Activated CD8-positive, alpha-beta memory T cell treated with anti-CD3 and anti-CD28 coated beads for 4 hours (primary cell): ENCODE results near the gene CDR2.
"Not testable (repeated sequence)": the region's sequence is repeated elsewhere in the genome, so short reads cannot be mapped to it uniquely, and the experiment has no call there.

Source experiments
- DNase-seq, 2 donors: peaks; one replicate each; pipeline ENCODE4 v3.0.0-alpha.2; 2020; ENCODE audit warnings: low read depth in 2 of 2

CDR2 gene

DNA sequence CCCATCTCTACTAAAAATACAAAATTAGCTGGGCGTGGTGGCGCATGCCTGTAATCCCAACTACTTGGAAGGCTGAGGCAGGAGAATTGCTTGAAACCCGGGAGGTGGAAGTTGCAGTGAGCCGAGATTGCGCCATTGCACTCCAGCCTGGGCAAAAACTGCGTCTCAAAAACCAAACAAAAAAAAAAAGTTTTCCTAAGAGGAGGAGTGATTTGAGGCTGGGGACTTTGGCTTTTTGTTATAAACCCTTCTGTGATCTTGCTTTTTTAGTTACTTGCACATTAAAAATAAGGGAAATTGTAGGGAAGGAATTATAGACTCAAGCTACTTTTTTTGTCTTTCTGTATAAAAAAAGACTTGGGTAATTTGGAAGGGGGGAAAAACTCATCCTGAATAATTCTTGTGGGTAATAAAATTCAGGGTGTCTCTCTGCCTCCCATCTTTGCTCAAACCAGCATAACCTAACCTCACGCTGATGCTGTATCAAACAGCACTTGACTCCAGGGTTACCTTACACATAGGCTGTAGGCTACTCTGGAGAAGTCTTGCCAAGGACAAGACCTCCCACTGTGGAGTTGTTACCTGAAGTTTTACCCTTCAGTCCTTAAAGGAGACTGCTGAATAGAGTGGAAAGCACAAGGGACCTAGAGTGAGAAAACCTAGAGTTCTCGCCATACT is 1.7 kb upstream of the CDR2 start:
- DNase-seq: no peak

DNA sequence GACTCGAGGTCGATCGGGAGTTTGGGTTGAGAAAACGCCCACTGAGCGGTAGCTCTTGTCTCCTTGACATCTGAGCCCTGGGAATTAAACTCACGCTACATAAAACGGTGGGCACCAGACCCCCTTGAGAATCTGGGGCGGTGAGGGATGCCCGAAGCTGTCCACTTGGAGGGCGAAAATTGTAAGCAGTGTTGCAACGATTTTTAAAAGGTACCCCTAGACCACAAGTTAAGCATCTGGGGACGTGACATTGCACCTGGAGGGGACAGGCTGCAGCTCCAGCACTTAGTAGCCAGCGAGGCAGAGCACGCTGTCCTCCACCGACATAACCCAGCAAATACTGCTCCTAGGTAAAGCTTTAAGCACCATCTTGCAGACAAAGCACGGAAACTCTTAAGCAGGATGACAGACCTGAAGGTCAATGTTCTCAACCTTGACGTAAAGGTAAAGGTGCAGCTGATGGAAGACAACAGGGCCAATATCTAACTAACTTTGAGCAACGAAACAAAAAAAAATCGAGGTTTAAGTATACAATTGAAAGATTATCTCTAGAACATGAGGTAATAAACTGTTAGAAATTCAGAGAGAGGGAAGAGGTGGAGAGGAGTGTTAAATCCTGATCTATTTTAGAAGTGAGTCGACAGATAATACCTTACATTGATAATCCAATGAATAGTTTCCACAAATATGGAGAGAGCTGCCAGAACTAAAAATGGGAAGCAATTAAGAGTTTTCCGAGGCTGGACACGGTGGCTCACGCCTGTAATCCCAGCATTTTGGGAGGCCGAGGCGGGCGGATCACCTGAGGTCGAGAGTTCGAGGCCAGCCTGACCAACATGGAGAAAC is 921 bp upstream of the CDR2 start:
- no peak for DNase-seq

GRCh38 chr16:22373662-22374310 is 633 bp downstream of the CDR2 start:
- DNase-seq: no peak

GRCh38 chr16:22372882-22373661 is 1.3 kb downstream of the CDR2 start:
- DNase-seq: no peak

DNA sequence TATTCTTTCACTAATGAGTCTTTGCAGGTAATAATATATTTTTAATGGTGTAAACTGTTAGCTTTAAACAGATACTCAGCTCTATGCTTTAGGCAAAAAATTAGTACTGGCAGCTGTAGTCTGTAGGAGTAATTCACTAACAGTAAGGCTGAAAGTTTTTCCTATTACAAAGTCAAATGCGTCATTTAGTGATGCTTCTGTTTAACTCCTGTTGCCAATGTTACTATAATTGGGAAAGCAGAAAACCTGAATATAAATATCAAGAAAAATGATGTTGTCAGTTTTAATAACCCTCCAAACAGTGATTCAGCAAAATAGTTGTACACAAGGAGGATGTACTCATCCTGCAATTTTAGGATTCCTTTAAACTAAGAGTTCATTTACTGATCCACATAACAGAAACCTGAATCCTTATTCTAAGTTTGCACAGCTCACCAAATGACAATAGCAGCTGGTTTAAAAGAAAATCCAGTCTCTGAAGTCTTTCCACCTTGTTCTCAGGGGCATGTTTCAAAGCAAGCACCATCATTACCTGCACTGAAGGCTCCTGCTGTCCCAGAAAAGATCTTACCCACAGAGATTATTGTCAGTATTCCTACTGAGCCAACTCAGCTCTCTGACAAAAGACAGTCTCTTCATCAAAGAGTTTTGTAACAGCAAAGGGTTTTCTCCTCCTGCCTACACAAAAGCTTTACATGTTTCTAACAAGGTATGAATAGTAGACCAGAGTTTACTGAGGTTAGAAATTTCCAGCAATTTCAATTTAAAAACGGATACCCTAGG is 4.2 kb downstream of the CDR2 start:
- DNase-seq: no peak

GRCh38 chr16:22369221-22369811 is 5.1 kb downstream of the CDR2 start:
- DNase-seq: no peak

DNA sequence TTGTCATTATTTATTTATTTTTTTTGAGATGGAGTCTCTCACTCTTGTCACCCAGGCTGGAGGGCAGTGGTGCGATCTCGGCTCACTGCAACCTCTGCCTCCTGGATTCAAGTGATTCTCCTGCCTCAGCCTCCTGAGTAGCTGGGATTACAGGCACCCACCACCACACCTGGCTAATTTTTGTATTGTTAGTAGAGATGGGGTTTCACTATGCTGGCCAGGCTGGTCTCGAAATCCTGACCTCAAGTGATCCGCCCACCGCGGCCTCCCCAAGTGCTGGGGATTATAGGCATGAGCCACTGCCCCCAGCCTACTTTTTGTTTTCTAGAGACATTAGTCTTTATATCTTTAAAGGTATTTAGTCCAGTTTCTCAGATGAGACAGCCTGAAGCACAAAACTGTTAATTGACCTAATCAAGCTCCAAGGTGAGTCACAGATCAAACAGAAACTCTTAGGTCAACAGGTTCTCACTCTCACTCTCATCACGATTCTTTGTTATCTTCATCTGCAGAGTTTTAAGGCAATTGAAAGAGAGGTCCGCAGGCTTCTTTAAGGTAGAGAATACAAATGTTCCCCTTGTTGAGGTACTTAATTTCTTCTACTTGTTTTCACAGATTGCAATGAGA is 6.1 kb downstream of the CDR2 start:
- not testable (repeated sequence) for DNase-seq

DNA sequence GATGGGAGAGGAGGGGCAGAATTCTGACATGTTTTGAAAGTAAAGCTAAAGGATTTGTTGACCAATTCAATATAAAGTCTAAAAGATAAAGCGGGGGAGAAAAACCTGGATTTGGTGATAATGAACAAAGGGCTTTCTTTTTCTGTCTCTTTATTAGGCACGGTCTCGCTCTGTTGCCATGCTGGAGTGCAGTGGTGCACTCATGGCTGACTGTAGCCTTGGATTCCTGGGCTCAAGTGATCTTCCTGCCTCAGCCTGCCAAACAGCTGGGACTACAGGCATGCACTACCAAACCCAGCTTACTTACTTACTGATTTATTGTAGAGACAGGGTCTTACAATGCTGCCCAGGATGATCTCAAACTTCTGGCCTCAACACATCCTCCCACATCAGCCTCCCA is 7.5 kb downstream of the CDR2 start:
- no peak for DNase-seq

- no peak for DNase-seq
These were observed 8.0 kb downstream of the CDR2 start for GRCh38 chr16:22366371-22366770.

DNA sequence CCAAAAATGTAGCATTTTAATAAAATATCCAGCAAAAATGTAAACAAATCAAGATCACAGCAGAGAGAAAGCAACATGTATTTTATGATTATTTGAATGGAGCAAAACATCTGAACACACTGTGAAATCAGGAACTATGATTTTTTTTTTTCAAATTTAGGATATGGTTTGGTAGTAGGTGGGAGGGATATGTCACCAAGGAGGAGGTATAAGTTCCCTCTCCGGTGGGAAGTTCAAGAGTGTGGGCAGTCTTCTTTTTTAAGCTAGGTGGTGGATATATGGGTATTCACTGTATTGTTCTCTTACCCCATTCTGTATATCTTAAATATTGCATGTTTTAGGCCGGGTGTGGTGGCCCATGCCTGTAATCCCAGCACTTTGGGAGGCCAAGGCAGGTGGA is 10.2 kb downstream of the CDR2 start:
- no peak for DNase-seq

- no peak for DNase-seq
These were observed 13.3 kb downstream of the CDR2 start for GRCh38 chr16:22360963-22361659.

- DNase-seq: no peak
These were observed 14.7 kb downstream of the CDR2 start for GRCh38 chr16:22359679-22360078.

DNA sequence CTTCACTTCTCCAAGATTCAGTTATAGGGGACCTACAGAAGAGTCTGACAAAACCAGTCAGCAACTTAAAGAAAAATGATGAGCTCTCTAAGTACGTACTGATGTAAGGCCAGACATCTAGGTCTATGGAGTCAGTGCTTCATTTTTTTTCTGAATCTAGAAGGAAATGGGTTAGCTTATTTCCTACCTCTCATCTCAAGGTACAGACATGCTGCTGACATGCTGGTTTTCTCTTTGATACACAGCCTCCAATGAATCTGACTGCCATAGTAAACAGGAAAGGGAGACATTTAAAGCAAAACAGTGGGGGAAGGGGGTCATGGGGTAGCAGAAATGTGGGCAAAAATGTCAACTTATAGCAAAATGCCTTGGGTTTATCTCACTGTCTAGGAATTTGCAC is 16.4 kb downstream of the CDR2 start:
- DNase-seq: no peak

DNA sequence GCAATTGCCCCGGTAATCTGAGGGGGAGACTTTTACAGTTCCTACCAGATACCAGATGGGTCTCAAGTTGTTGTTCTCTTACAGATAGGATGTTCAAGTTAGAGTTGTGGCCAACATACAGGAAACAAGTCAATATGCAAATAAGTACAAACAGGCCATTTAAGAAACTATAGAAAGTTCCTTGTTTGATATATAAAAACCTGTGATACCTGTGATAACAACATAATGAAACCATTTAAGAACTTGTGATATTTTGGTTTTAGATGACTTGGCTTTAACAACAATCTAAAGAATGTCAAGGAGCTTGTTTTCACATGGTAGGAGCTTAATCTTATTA is 16.8 kb downstream of the CDR2 start:
- DNase-seq: no peak

DNA sequence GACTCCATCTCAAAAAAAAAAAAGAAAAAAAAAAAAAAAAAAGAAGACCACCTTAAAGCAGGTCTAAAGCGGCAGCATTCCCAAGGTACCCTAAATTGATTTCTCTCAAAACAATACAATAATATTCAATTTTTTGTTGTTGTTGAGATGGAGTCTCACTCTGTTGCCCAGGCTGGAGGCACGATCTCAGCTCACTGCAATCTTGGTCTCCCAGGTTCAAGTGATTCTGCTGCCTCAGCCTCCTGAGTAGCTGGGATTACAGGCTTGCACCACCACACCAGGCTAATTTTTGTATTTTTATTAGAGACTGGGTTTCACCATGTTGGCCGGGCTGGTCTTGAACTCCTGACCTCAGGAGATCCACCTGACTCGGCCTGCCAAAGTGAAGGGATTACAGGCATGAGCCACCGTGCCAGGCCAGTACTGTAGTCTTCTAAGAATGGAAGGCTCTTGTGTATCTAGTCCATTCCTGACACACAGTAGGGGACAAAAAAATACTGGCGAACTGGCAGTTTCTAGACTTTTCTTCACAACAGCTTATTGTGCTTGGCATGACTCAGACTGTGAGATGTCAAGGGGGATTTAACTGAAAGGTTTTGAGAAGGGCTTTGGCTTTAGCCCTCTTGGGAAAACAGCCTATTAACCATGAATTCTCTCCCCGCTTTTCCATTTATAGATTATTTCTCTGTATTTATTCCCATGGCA is 17.3 kb downstream of the CDR2 start:
- no peak for DNase-seq

DNA sequence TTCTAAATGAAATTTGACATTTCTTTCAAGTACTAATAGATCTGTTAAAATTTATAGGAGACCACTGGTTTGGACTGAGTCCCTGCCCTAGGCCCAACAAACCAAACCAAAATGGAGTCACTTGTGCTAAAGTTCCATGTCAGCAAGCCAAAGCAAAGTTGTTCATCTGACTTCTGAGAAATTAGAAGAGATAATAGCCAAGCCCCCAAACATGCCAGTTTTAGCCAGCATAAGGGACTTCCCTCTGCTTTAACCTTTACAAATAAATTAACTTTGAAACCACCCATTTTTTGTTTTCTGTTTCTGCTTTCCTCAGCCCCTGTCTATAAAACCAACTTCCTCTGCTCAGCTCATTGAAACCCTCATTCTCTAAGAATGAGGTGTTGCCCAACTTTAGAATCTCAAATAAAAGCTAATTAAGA is 18.9 kb downstream of the CDR2 start:
- DNase-seq: no peak

- DNase-seq: no peak
These were observed 20.4 kb downstream of the CDR2 start for GRCh38 chr16:22353933-22354541.

DNA sequence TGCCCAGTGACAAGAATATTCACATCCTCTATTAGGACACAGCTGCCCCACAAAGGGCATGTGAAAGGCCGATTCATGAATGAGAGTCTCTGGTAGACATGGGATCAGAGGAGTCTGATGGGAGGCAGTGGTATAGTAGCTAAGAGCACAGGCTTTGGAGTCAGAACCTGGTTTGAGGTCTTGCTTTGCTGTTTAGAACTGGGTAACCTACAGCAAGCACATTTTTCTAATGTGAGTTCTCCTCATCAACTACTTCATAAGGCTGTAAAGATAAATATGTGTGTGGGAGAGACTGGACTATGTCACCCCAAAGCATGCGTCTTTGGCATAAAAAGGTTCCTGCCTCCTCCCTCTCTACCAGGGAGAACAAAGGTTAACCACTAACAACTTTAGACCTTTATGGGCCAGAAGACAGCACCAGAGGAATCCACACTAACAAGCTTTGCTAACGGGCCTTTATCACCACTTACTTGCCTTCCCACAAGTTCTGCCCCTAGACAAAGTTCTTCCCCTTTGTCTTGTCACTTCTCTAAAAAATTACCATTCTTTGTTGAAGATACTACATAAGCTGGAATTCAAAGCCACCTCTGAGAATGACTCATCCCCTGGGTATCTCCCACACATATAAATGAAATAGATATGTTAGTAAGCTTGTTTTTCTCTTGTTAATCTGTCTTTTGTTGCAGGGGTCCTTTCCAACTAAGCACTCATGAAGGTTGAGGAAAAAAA is 21.1 kb downstream of the CDR2 start:
- DNase-seq: no peak
